NB4 (cell line): ENCODE measurements around the gene TEX264.

Experiments
- DNase-seq: peaks from one replicate; pipeline ENCODE4 v3.0.0; 2010; ENCODE audit warnings: low read depth
- H3K4me3 ChIP-seq: one replicate; pipeline ENCODE4 v1.5.1; 2011; ENCODE audit warnings: mild to moderate bottlenecking, low read depth, low read length, moderate library complexity
- MAX ChIP-seq: IDR thresholded peaks from 2 replicates; pipeline ENCODE4 v1.6.1; 2011; ENCODE audit warnings: low read depth, low read length
- MYC ChIP-seq: IDR thresholded peaks from 2 replicates; pipeline ENCODE4 v1.6.1; 2011; ENCODE audit warnings: low read depth, low read length
- POLR2A ChIP-seq: IDR thresholded peaks from 2 replicates; pipeline ENCODE4 v1.6.1; 2011; ENCODE audit warnings: mild to moderate bottlenecking; ENCODE audit not compliant: insufficient read length; ENCODE audit errors: extremely low read depth
- TF ChIP-seq, protein P1 (sequence below): IDR thresholded peaks from one replicate; pipeline ENCODE4 v1.5.1; 2012; ENCODE audit warnings: low read depth, low read length

Gene TEX264

DNA sequence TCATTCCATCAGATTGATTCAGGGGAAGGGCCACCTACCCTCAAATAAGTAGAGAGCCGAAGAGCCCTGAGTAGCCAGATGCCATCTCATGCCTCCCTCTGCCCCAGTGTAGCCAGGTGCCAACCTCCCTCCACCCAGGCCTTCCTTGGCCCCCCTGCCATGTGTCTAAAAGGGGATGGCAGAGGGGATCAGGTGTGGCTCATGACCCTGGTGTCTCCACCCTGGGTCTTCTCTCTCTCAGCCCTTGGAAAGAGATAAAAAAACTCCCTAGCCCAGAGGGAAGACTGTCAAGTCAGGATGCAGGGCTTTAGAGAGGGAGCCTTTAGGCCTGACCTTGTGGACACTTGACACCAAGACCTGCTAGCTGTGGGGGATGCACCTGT lies 41.0 kb downstream of the TEX264 start:
- no peak overlapping the region for H3K4me3 ChIP-seq
- no peak for TF ChIP-seq MYC
- TF ChIP-seq, protein P1, sequence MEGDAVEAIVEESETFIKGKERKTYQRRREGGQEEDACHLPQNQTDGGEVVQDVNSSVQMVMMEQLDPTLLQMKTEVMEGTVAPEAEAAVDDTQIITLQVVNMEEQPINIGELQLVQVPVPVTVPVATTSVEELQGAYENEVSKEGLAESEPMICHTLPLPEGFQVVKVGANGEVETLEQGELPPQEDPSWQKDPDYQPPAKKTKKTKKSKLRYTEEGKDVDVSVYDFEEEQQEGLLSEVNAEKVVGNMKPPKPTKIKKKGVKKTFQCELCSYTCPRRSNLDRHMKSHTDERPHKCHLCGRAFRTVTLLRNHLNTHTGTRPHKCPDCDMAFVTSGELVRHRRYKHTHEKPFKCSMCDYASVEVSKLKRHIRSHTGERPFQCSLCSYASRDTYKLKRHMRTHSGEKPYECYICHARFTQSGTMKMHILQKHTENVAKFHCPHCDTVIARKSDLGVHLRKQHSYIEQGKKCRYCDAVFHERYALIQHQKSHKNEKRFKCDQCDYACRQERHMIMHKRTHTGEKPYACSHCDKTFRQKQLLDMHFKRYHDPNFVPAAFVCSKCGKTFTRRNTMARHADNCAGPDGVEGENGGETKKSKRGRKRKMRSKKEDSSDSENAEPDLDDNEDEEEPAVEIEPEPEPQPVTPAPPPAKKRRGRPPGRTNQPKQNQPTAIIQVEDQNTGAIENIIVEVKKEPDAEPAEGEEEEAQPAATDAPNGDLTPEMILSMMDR, result no peak
- no peak for TF ChIP-seq MAX
- TF ChIP-seq POLR2A, result no peak
- DNase-seq, result no peak

GRCh38 chr3:51712511-51712931 lies 41.5 kb downstream of the TEX264 start:
- no peak overlapping the region for H3K4me3 ChIP-seq
- TF ChIP-seq, protein P1, result no peak
- no peak for TF ChIP-seq MAX
- no peak for TF ChIP-seq POLR2A
- TF ChIP-seq MYC, result no peak
- DNase-seq, result no peak

DNA sequence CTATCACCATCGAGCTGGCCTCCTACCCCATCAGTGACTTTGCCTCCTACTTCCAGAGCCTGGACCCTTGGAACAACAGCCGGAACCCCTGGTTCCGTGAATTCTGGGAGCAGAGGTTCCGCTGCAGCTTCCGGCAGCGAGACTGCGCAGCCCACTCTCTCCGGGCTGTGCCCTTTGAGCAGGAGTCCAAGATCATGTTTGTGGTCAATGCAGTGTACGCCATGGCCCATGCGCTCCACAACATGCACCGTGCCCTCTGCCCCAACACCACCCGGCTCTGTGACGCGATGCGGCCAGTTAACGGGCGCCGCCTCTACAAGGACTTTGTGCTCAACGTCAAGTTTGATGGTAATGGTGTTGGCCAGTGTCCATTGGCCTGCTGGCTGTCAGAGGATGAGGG lies 41.9 kb downstream of the TEX264 start:
- TF ChIP-seq MAX (no peak), MYC (no peak), POLR2A (no peak)
- TF ChIP-seq, protein P1, result no peak
- H3K4me3 ChIP-seq, result no peak overlapping the region
- no peak for DNase-seq

- TF ChIP-seq MAX, result no peak
- TF ChIP-seq MYC, result no peak
- TF ChIP-seq POLR2A, result no peak
- TF ChIP-seq, protein P1, result no peak
- DNase-seq, result no peak
- H3K4me3 ChIP-seq, result no peak overlapping the region
These were observed 44.4 kb downstream of the TEX264 start for GRCh38 chr3:51715231-51715976.

DNA sequence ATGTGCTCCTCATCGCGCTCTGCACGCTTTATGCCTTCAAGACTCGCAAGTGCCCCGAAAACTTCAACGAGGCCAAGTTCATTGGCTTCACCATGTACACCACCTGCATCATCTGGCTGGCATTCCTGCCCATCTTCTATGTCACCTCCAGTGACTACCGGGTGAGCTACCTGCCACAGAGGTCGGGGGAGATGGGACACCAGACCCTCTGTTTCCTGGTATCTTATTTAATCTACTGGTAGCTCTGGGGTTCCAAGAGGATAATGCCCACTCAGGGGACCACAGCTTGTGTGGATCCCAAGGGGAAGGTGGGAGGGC lies 44.9 kb downstream of the TEX264 start:
- TF ChIP-seq, protein P1, result no peak
- TF ChIP-seq MYC, result no peak
- H3K4me3 ChIP-seq, result no peak overlapping the region
- DNase-seq, result no peak

DNA sequence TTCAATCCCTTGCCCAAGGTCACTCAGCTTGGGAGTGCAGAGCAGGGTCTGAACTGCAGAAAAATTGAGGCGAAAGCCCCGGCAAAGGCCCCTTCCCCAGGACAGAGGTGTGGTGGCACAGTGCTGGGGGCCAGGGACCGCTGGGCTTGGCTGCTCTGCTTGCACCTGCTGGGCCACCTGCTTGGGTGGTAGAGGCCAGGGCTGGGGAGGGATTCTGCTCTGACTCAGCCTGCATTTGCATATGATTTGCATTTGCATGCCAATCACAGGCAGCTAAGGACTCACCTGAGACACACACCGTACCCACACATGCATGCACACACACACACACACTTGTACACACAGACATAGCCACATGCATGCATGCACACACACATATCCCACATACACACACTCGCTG lies 45.8 kb downstream of the TEX264 start:
- no peak for TF ChIP-seq POLR2A
- TF ChIP-seq MYC, result no peak
- TF ChIP-seq, protein P1, result no peak
- no peak for DNase-seq
- H3K4me3 ChIP-seq, result no peak overlapping the region
